Measurements from ENCODE around the gene STXBP5. TPM values are rescaled to one million over a fixed set of nuclear protein-coding genes. Genes with fewer than 3 reads are reported as not detected.

Gene STXBP5
- total RNA-seq, 1 donor: 89.8 TPM

- no peak for DNase-seq (ENCODE audit: low read depth)
- H3K4me3 ChIP-seq (ENCODE audit: low read depth, low read length): no peak overlapping the region
- no peak for TF ChIP-seq CTCF (IDR thresholded peaks at IDR 0.05; ENCODE audit: insufficient read depth, low read depth, low read length)
These were observed 44.5 kb upstream of the STXBP5 start for GRCh38 chr6:147159536-147160374.

- TF ChIP-seq CTCF (IDR thresholded peaks at IDR 0.05; ENCODE audit: insufficient read depth, low read depth, low read length): no peak
- no peak overlapping the region for H3K4me3 ChIP-seq (ENCODE audit: low read depth, low read length)
- no peak for DNase-seq (ENCODE audit: low read depth)
These were observed 43.6 kb upstream of the STXBP5 start for GRCh38 chr6:147160593-147160992.

- no peak for DNase-seq (ENCODE audit: low read depth)
- TF ChIP-seq CTCF (IDR thresholded peaks at IDR 0.05; ENCODE audit: insufficient read depth, low read depth, low read length): no peak
- H3K4me3 ChIP-seq (ENCODE audit: low read depth, low read length): no peak overlapping the region
These were observed 42.8 kb upstream of the STXBP5 start for GRCh38 chr6:147161253-147161973.

- peak; percentile 87 for DNase-seq (ENCODE audit: low read depth)
These were observed 42.2 kb upstream of the STXBP5 start for GRCh38 chr6:147161974-147162495.

GRCh38 chr6:147164761-147165160 is 39.5 kb upstream of the STXBP5 start:
- no peak overlapping the region for H3K4me3 ChIP-seq (ENCODE audit: low read depth, low read length)
- no peak for DNase-seq (ENCODE audit: low read depth)
- no peak for TF ChIP-seq CTCF (IDR thresholded peaks at IDR 0.05; ENCODE audit: insufficient read depth, low read depth, low read length)

More at GRCh38 chr6:147161974-147162495, 42.2 kb upstream of the STXBP5 start:
- TF ChIP-seq CTCF (IDR thresholded peaks at IDR 0.05; ENCODE audit: insufficient read depth, low read depth, low read length): no peak
- no peak overlapping the region for H3K4me3 ChIP-seq (ENCODE audit: low read depth, low read length)

- TF ChIP-seq CTCF (IDR thresholded peaks at IDR 0.05; ENCODE audit: insufficient read depth, low read depth, low read length): no peak
These were observed 37.8 kb upstream of the STXBP5 start for GRCh38 chr6:147166360-147166944.

More at GRCh38 chr6:147166360-147166944, 37.8 kb upstream of the STXBP5 start:
- DNase-seq (ENCODE audit: low read depth): no peak
- H3K4me3 ChIP-seq (ENCODE audit: low read depth, low read length): no peak overlapping the region

Data from fibroblast of villous mesenchyme (primary cell).